K562 (cell line): ENCODE results near the gene PPP4R4. TPM values are rescaled to one million over a fixed set of nuclear protein-coding genes. Genes with fewer than 3 reads are reported as not detected.

Experiments used
- ATAC-seq: fragments of 200-7000 bp; cut with Tn5 transposase; 3 replicates; pipeline ENCODE4 v1.9.1; 2020; ENCODE audit warnings: moderate library complexity
- BruUV-seq: library from RNA; stranded (reverse); fragments of 400-500 nt; replicated peaks from 2 replicates; lab custom pipeline; 2021; lab: Mats Ljungman, UMichigan
- CTCF ChIA-PET: fragments of 300-600 bp; formaldehyde crosslinking; extraction: SDS; loops from one replicate; lab custom pipeline; 2021; ENCODE audit warnings: low intra/inter-chr PET ratio; lab: Yijun Ruan, JAX
- POLR2A ChIA-PET: fragments of 300-600, 350-650 bp; sonication (Branson Sonifier 250); formaldehyde crosslinking; extraction: SDS; loops from one replicate; lab custom pipeline; 2021; ENCODE audit warnings: antibody characterized with exemption, inconsistent platforms; lab: Yijun Ruan, JAX
- DNase-seq, 4 experiments: peaks; one replicate each; pipeline versions ENCODE4 v3.0.0 to v3.0.0-alpha.2; 2011 to 2018; ENCODE audit warnings: low spot score in 3 of 4, mixed read lengths in 3 of 4; ENCODE audit errors: extremely low read depth in 1 of 4
- FAIRE-seq: peaks from 2 replicates; lab custom pipeline; 2011; peaks lifted over from hg19 to GRCh38; lab: Jason Lieb, UNC
- H2AFZ ChIP-seq: 2 replicates; pipeline ENCODE4 v1.6.0; 2011; ENCODE audit warnings: low read depth, low read length, control low read depth, inconsistent platforms
- H3K27ac ChIP-seq: fragments of 200-600 bp; 3 replicates; pipeline ENCODE4 v1.8.0; 2011; ENCODE audit warnings: low read depth, mild to moderate bottlenecking, control low read depth, inconsistent platforms, low read length, moderate library complexity, mixed read lengths; ENCODE audit errors: extremely low read depth
- H3K27me3 ChIP-seq, 2 experiments: fragments of 300-600 bp in 1 of 2; 2 replicates in 1 of 2; 3 replicates in 1 of 2; pipeline versions ENCODE4 v1.6.0 to v1.8.0; 2011; ENCODE audit warnings: inconsistent platforms in 2 of 2, low read length in 2 of 2, mild to moderate bottlenecking in 1 of 2, mixed read lengths in 1 of 2, moderate library complexity in 1 of 2; ENCODE audit not compliant: control insufficient read depth in 2 of 2, insufficient read depth in 2 of 2
- H3K36me3 ChIP-seq: fragments of 300-600 bp; 3 replicates; pipeline ENCODE4 v1.8.0; 2011; ENCODE audit warnings: mild to moderate bottlenecking, low read length, inconsistent platforms; ENCODE audit not compliant: control insufficient read depth, insufficient read depth
- H3K4me1 ChIP-seq, 2 experiments: fragments of 200-600 bp in 1 of 2; replicated peaks in 1 of 2; 2 replicates in 1 of 2; 3 replicates in 1 of 2; pipeline versions ENCODE4 v1.5.1 to v1.8.0; 2011; ENCODE audit warnings: inconsistent platforms in 2 of 2, low read length in 2 of 2, mild to moderate bottlenecking in 1 of 2, mixed read lengths in 1 of 2, moderate library complexity in 1 of 2; ENCODE audit not compliant: control insufficient read depth in 2 of 2, insufficient read depth in 2 of 2
- H3K4me2 ChIP-seq: 2 replicates; pipeline ENCODE4 v1.6.1; 2011; ENCODE audit warnings: low read length, control low read depth, inconsistent platforms, mixed read lengths; ENCODE audit not compliant: insufficient read depth
- H3K4me3 ChIP-seq: fragments of 200-600 bp; sonication (generic), shearing (Covaris generic); 2 replicates; pipeline ENCODE4 v1.5.1; 2016; ENCODE audit warnings: control low read depth, inconsistent platforms
- H3K79me2 ChIP-seq: fragments of 200-600 bp; 3 replicates; pipeline ENCODE4 v1.8.0; 2011; ENCODE audit warnings: low read length, inconsistent platforms; ENCODE audit not compliant: control insufficient read depth, insufficient read depth
- H3K9ac ChIP-seq, 2 experiments: 2 replicates each; pipeline versions ENCODE4 v1.6.0 to v1.6.1; 2011; ENCODE audit warnings: low read depth in 2 of 2, low read length in 2 of 2, control low read depth in 1 of 2, inconsistent platforms in 1 of 2, mild to moderate bottlenecking in 1 of 2, mixed read lengths in 1 of 2; ENCODE audit not compliant: insufficient read depth in 1 of 2
- H3K9me1 ChIP-seq: one replicate; pipeline ENCODE4 v1.6.0; 2011; ENCODE audit warnings: inconsistent platforms, mild to moderate bottlenecking, low read length, moderate library complexity; ENCODE audit not compliant: control insufficient read depth, insufficient read depth
- H3K9me3 ChIP-seq: replicated peaks from 2 replicates; pipeline ENCODE4 v1.5.1; 2011; ENCODE audit warnings: low read depth, low read length, inconsistent platforms; ENCODE audit not compliant: control insufficient read depth, insufficient read depth
- H4K20me1 ChIP-seq: replicated peaks from 2 replicates; pipeline ENCODE4 v1.6.1; 2011; ENCODE audit warnings: low read length, inconsistent platforms, mixed read lengths; ENCODE audit not compliant: control insufficient read depth, insufficient read depth
- NRF1 ChIP-seq, 2 experiments: fragments of 450-650 bp; IDR thresholded peaks in 1 of 2; conservative IDR thresholded peaks in 1 of 2; 2 replicates each; pipeline ENCODE4 v1.6.1; 2014; ENCODE audit warnings: mild to moderate bottlenecking in 2 of 2
- POLR2AphosphoS2 ChIP-seq: IDR thresholded peaks from 2 replicates; pipeline ENCODE4 v1.6.1; 2012; ENCODE audit warnings: low read length, improper control_type of control experiment
- RNF219 ChIP-seq: fragments of 250-450 bp; sonication (Bioruptor Pico); IDR thresholded peaks from 2 replicates; pipeline ENCODE4 v1.5.0; 2022; ENCODE audit warnings: mild to moderate bottlenecking
- SP1 ChIP-seq: sonication (generic); formaldehyde crosslinking; IDR thresholded peaks from 2 replicates; pipeline ENCODE4 v1.8.1; 2022; ENCODE audit warnings: mild to moderate bottlenecking, missing genetic modification reagents
- TAF7 ChIP-seq: fragments of 450-650 bp; IDR thresholded peaks from 2 replicates; pipeline ENCODE4 v1.6.1; 2016; ENCODE audit warnings: missing genetic modification characterization, missing compliant biosample characterization
- USF2 ChIP-seq: sonication (generic); formaldehyde crosslinking; IDR thresholded peaks from 2 replicates; pipeline ENCODE4 v1.5.0; 2020; ENCODE audit warnings: missing genetic modification reagents
- XRCC3 ChIP-seq: fragments of 450-650 bp; IDR thresholded peaks from 2 replicates; pipeline ENCODE4 v1.6.1; 2017; ENCODE audit warnings: mild to moderate bottlenecking, moderate library complexity
- XRCC4 ChIP-seq: IDR thresholded peaks from one replicate; pipeline ENCODE4 v1.6.1; 2011; ENCODE audit not compliant: insufficient read depth, insufficient read length; ENCODE audit errors: extremely low read depth
- ZBTB33 ChIP-seq: sonication (generic); formaldehyde crosslinking; IDR thresholded peaks from 2 replicates; pipeline ENCODE4 v1.8.1; 2023; ENCODE audit warnings: mild to moderate bottlenecking, missing genetic modification reagents
- ZNF780A ChIP-seq: fragments of 250-450 bp; sonication (Bioruptor Pico); IDR thresholded peaks from 2 replicates; pipeline ENCODE4 v1.5.0; 2021; ENCODE audit warnings: mild to moderate bottlenecking
- WGBS: fragments of 100-300 bp; shearing (Covaris generic); methylation state at CpG from one replicate; pipeline ENCODE4 v1.1.6; 2016; ENCODE audit warnings: low coverage, mixed read lengths; ENCODE audit not compliant: insufficient coverage; ENCODE audit errors: missing lambda C conversion rate; 5-methylcytosine and 5-hydroxymethylcytosine counted together
- in situ Hi-C: fragments of 300-500 bp; cut with MboI; formaldehyde crosslinking; loops from 4 replicates; pipeline ENCODE4 v1.15.0; 2018; ENCODE audit warnings: inconsistent platforms, mixed read lengths
- intact Hi-C: fragments of 100-400 bp; cut with micrococcal nuclease; formaldehyde crosslinking; loops from 2 replicates; pipeline ENCODE4 v1.14.2; 2022
- polyA plus RNA-seq, 8 experiments: library from polyadenylated mRNA; depleted of rRNA in 4 of 8; stranded (reverse) in 5 of 8; unstranded in 3 of 8; fragments of >200 nt; fragmentation: Nextera tagmentation in 2 of 8; fragmentation: Illumina TruSeq in 1 of 8; extraction: Ambion mirVana in 2 of 8; extraction: Trizol in 1 of 8; gene quantifications; 2 replicates each; pipeline versions ENCODE4 v1.2.1 to v1.2.3, GENCODE V29; 2011 to 2014; ENCODE audit warnings: inconsistent platforms in 1 of 8, missing spikeins in 1 of 8
- total RNA-seq, 7 experiments: library from RNA; depleted of rRNA in 6 of 7; stranded (reverse); fragments of >200 nt in 6 of 7; fragmentation: Illumina TruSeq in 2 of 7; extraction: Trizol in 2 of 7; gene quantifications; 2 replicates each; pipeline versions ENCODE4 v1.2.1 to v1.2.3, GENCODE V29; 2011 to 2021; ENCODE audit warnings: low replicate concordance in 1 of 7
- TF ChIP-seq, protein P1 (sequence below): fragments of 200-800 bp; sonication (Bioruptor generic); IDR thresholded peaks from 2 replicates; pipeline ENCODE4 v1.6.1; 2017; ENCODE audit warnings: missing genetic modification characterization, missing compliant biosample characterization
- TF ChIP-seq, protein P2 (sequence below), 2 experiments: fragments of 450-650 bp in 1 of 2; IDR thresholded peaks; 2 replicates each; pipeline ENCODE4 v1.6.1; 2011 to 2017; ENCODE audit warnings: low read depth in 2 of 2, antibody characterized with exemption in 1 of 2, borderline replicate concordance in 1 of 2, low read length in 1 of 2, mild to moderate bottlenecking in 1 of 2, mixed read lengths in 1 of 2; ENCODE audit not compliant: control insufficient read depth in 1 of 2

PPP4R4 gene
- total and polyA plus RNA-seq, 9 of the 15 experiments (the other 6 are each of a cell fraction or from before 2014, with no cell fraction given) = 0.11 to 0.26 TPM; not detected in 7

DNA sequence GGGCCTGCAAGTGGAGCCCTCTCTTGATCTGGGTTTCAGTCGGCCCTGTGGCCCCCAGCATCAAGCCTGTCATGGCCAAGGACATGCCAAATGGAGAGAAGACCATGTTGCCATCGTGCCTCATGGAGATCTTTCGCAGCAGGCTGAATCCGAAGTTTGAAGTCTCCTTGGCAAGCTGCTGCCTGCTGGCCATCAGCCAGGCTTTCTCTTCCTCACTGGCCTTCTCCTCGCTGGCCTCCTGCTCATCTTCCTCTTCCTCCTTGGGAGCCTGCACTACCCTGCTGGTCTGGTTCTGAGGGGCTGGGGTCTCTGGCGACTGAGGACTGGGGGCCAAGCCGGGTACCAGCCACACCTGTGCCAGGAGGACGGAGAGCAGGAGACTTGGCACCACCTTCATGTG, 116.1 kb downstream of the PPP4R4 start:
- ChIA-PET POLR2A (no interaction called here), CTCF (no interaction called here)
- in situ Hi-C loops (no loop called here), intact Hi-C loops (no loop called here)
- DNase-seq = no peak
- WGBS = 0% methylated on average over 5 of the region's 8 CpGs
- Histone ChIP-seq H3K4me3 (no peak overlapping the region), H3K9me1 (no peaks in the 10 kb centered on the region), H3K27me3 (peaks cover 0 to 6% of the 10 kb centered on the region in 2 experiments; a peak in 1 of 5 replicates), H3K9me3 (no peaks in the 10 kb centered on the region), H2AFZ (no peak overlapping the region), H3K4me2 (no peak overlapping the region), H3K79me2 (no peaks in the 10 kb centered on the region), H4K20me1 (no peaks in the 10 kb centered on the region), H3K27ac (no peak overlapping the region), H3K36me3 (no peaks in the 10 kb centered on the region), H3K4me1 (no peaks in the 10 kb centered on the region), H3K9ac (no peak overlapping the region)
- no TSS peak for BruUV-seq
- FAIRE-seq = no peak
- ATAC-seq = no peak
- TF ChIP-seq ZNF780A (CRISPR knock-in tag) = no peak
- TF ChIP-seq, protein P1, sequence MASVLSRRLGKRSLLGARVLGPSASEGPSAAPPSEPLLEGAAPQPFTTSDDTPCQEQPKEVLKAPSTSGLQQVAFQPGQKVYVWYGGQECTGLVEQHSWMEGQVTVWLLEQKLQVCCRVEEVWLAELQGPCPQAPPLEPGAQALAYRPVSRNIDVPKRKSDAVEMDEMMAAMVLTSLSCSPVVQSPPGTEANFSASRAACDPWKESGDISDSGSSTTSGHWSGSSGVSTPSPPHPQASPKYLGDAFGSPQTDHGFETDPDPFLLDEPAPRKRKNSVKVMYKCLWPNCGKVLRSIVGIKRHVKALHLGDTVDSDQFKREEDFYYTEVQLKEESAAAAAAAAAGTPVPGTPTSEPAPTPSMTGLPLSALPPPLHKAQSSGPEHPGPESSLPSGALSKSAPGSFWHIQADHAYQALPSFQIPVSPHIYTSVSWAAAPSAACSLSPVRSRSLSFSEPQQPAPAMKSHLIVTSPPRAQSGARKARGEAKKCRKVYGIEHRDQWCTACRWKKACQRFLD (CRISPR knock-in tag) = no peak
- no peak for TF ChIP-seq NRF1 (conservative IDR thresholded peaks at IDR 0.05 in 1 of 2, IDR thresholded peaks at IDR 0.05 in 1 of 2)
- no peak for TF ChIP-seq ZBTB33 (CRISPR knock-in tag)
- TF ChIP-seq, protein P2, sequence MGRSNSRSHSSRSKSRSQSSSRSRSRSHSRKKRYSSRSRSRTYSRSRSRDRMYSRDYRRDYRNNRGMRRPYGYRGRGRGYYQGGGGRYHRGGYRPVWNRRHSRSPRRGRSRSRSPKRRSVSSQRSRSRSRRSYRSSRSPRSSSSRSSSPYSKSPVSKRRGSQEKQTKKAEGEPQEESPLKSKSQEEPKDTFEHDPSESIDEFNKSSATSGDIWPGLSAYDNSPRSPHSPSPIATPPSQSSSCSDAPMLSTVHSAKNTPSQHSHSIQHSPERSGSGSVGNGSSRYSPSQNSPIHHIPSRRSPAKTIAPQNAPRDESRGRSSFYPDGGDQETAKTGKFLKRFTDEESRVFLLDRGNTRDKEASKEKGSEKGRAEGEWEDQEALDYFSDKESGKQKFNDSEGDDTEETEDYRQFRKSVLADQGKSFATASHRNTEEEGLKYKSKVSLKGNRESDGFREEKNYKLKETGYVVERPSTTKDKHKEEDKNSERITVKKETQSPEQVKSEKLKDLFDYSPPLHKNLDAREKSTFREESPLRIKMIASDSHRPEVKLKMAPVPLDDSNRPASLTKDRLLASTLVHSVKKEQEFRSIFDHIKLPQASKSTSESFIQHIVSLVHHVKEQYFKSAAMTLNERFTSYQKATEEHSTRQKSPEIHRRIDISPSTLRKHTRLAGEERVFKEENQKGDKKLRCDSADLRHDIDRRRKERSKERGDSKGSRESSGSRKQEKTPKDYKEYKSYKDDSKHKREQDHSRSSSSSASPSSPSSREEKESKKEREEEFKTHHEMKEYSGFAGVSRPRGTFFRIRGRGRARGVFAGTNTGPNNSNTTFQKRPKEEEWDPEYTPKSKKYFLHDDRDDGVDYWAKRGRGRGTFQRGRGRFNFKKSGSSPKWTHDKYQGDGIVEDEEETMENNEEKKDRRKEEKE (IDR thresholded peaks at IDR 0.05; ENCODE audit: borderline replicate concordance in 1 of 2, control insufficient read depth in 1 of 2, low read depth in 2 of 2, low read length in 1 of 2) = no peak
- no peak for TF ChIP-seq POLR2AphosphoS2
- TF ChIP-seq RNF219 (CRISPR knock-in tag) = no peak
- no peak for TF ChIP-seq TAF7
- TF ChIP-seq SP1 (CRISPR knock-in tag) = no peak
- no peak for TF ChIP-seq XRCC3
- no peak for TF ChIP-seq XRCC4
- TF ChIP-seq USF2 (CRISPR knock-in tag) = no peak
